ENCODE measurements around the gene CLSTN2. TPM values are rescaled to one million over a fixed set of nuclear protein-coding genes. Genes with fewer than 3 reads are reported as not detected.

The CLSTN2 gene
- total and polyA plus RNA-seq, 2 of the 8 experiments (the other 6 are each of a cell fraction or from before 2014, with no cell fraction given) = 0.39 to 0.52 TPM

GRCh38 chr3:140461250-140461649 is 526.3 kb downstream of the CLSTN2 start (continued):
- no peak for TF ChIP-seq ATF2 (IDR thresholded peaks at IDR 0.05; ENCODE audit: low read length)
- TF ChIP-seq MAFK (IDR thresholded peaks at IDR 0.05; ENCODE audit: low read depth, low read length) = no peak
- no peak for TF ChIP-seq TCF12 (IDR thresholded peaks at IDR 0.05; ENCODE audit: low read depth, low read length)
- TF ChIP-seq CHD2 (IDR thresholded peaks at IDR 0.05; ENCODE audit: low read length) = no peak

All from H1 (cell line).